ENCODE data around the gene FEZF2. TPM values are rescaled to one million over a fixed set of nuclear protein-coding genes. Genes with fewer than 3 reads are reported as not detected.

FEZF2 gene
- total RNA-seq, 6 experiments from 2014 or later: not detected

GRCh38 chr3:62413687-62414086 is 40.3 kb upstream of the FEZF2 start:
- H3K27ac Mint-ChIP-seq: no peak overlapping the region
- H3K4me3 Mint-ChIP-seq: no peak overlapping the region
- no peak for TF ChIP-seq CTCF (IDR thresholded peaks at IDR 0.05)
- peaks cover 4% of the 10 kb centered on the region; the same call in 1 of the 2 replicates for H3K27me3 Mint-ChIP-seq (ENCODE audit: insufficient read depth)
- DNase-seq: no peak
- H3K36me3 Mint-ChIP-seq (ENCODE audit: low read depth): no peaks in the 10 kb centered on the region
- H3K4me1 Mint-ChIP-seq (ENCODE audit: low read depth): no peaks in the 10 kb centered on the region
- H3K9me3 Mint-ChIP-seq: no peaks in the 10 kb centered on the region

- DNase-seq: no peak
- no peaks in the 10 kb centered on the region for H3K9me3 Mint-ChIP-seq
- no peaks in the 10 kb centered on the region for H3K4me1 Mint-ChIP-seq (ENCODE audit: low read depth)
- no peak overlapping the region for H3K27ac Mint-ChIP-seq
- H3K36me3 Mint-ChIP-seq (ENCODE audit: low read depth): no peaks in the 10 kb centered on the region
- TF ChIP-seq CTCF (IDR thresholded peaks at IDR 0.05): no peak
- H3K27me3 Mint-ChIP-seq (ENCODE audit: insufficient read depth): peaks cover 8% of the 10 kb centered on the region
- no peak overlapping the region for H3K4me3 Mint-ChIP-seq
Observed at GRCh38 chr3:62406945-62407344, 33.6 kb upstream of the FEZF2 start.

GRCh38 chr3:62405566-62405965 is 32.2 kb upstream of the FEZF2 start:
- TF ChIP-seq CTCF (IDR thresholded peaks at IDR 0.05): no peak
- Mint-ChIP-seq H3K4me1 (ENCODE audit: low read depth) (no peaks in the 10 kb centered on the region), H3K4me3 (no peak overlapping the region), H3K27me3 (ENCODE audit: insufficient read depth) (peaks cover 11% of the 10 kb centered on the region), H3K27ac (no peak overlapping the region), H3K36me3 (ENCODE audit: low read depth) (no peaks in the 10 kb centered on the region), H3K9me3 (no peaks in the 10 kb centered on the region)
- no peak for DNase-seq

GRCh38 chr3:62405135-62405534 is 31.8 kb upstream of the FEZF2 start:
- Mint-ChIP-seq H3K4me3 (no peak overlapping the region), H3K27me3 (ENCODE audit: insufficient read depth) (peaks cover 11% of the 10 kb centered on the region), H3K4me1 (ENCODE audit: low read depth) (no peaks in the 10 kb centered on the region), H3K36me3 (ENCODE audit: low read depth) (no peaks in the 10 kb centered on the region), H3K27ac (no peak overlapping the region), H3K9me3 (no peaks in the 10 kb centered on the region)
- no peak for TF ChIP-seq CTCF (IDR thresholded peaks at IDR 0.05)
- DNase-seq: no peak

- no peak overlapping the region for H3K4me3 Mint-ChIP-seq
Observed at GRCh38 chr3:62404321-62404720, 31.0 kb upstream of the FEZF2 start.

More at GRCh38 chr3:62404321-62404720, 31.0 kb upstream of the FEZF2 start:
- Mint-ChIP-seq H3K9me3 (no peaks in the 10 kb centered on the region), H3K27ac (no peak overlapping the region), H3K4me1 (ENCODE audit: low read depth) (no peaks in the 10 kb centered on the region), H3K27me3 (ENCODE audit: insufficient read depth) (peaks cover 11% of the 10 kb centered on the region), H3K36me3 (ENCODE audit: low read depth) (no peaks in the 10 kb centered on the region)
- no peak for DNase-seq
- no peak for TF ChIP-seq CTCF (IDR thresholded peaks at IDR 0.05)

Measured in HFFc6 (cell line).